ENCODE data around the gene HOXB9.

The HOXB9 gene

GRCh38 chr17:48613862-48614694 lies 12.1 kb downstream of the HOXB9 start:
- peak; percentile 53 for DNase-seq
- in situ Hi-C loops (cut with HindIII; ENCODE audit: low pct_ligation_motif_present, low pct_unique_long_range_greater_than_20kb, low sequenced_read_pairs) = no loop called here

GRCh38 chr17:48612854-48613691 lies 13.1 kb downstream of the HOXB9 start:
- in situ Hi-C loops (cut with HindIII; ENCODE audit: low pct_ligation_motif_present, low pct_unique_long_range_greater_than_20kb, low sequenced_read_pairs) = no loop called here
- peak; percentile 72 for DNase-seq

GRCh38 chr17:48612456-48612853 lies 13.7 kb downstream of the HOXB9 start:
- in situ Hi-C loops (cut with HindIII; ENCODE audit: low pct_ligation_motif_present, low pct_unique_long_range_greater_than_20kb, low sequenced_read_pairs) = no loop called here
- peak; percentile 48 for DNase-seq

- peak; percentile 83 for DNase-seq
- in situ Hi-C loops (cut with HindIII; ENCODE audit: low pct_ligation_motif_present, low pct_unique_long_range_greater_than_20kb, low sequenced_read_pairs) = no loop called here
Measured at GRCh38 chr17:48611681-48612455, 14.3 kb downstream of the HOXB9 start.

GRCh38 chr17:48611213-48611612 lies 14.9 kb downstream of the HOXB9 start:
- in situ Hi-C loops (cut with HindIII; ENCODE audit: low pct_ligation_motif_present, low pct_unique_long_range_greater_than_20kb, low sequenced_read_pairs) = no loop called here

GRCh38 chr17:48610282-48611211 lies 15.6 kb downstream of the HOXB9 start, which contains the start of gene HOXB7:
TSS of gene HOXB7 (minus strand) at chr17:48611017. CDS start at chr17:48610918, 99 bp downstream.
- in situ Hi-C loops (cut with HindIII; ENCODE audit: low pct_ligation_motif_present, low pct_unique_long_range_greater_than_20kb, low sequenced_read_pairs) = no loop called here
- peak; percentile 80 for DNase-seq

More at GRCh38 chr17:48611213-48611612, 14.9 kb downstream of the HOXB9 start:
- DNase-seq = peak; percentile 59

GRCh38 chr17:48609759-48610281 lies 16.3 kb downstream of the HOXB9 start:
- in situ Hi-C loops (cut with HindIII; ENCODE audit: low pct_ligation_motif_present, low pct_unique_long_range_greater_than_20kb, low sequenced_read_pairs) = no loop called here

GRCh38 chr17:48609033-48609432 lies 17.1 kb downstream of the HOXB9 start:
- in situ Hi-C loops (cut with HindIII; ENCODE audit: low pct_ligation_motif_present, low pct_unique_long_range_greater_than_20kb, low sequenced_read_pairs) = no loop called here
- DNase-seq = no peak

More at GRCh38 chr17:48609759-48610281, 16.3 kb downstream of the HOXB9 start:
- no peak for DNase-seq

GRCh38 chr17:48608494-48608834 lies 17.7 kb downstream of the HOXB9 start:
- DNase-seq = no peak
- in situ Hi-C loops (cut with HindIII; ENCODE audit: low pct_ligation_motif_present, low pct_unique_long_range_greater_than_20kb, low sequenced_read_pairs) = no loop called here

GRCh38 chr17:48606892-48607614 lies 19.1 kb downstream of the HOXB9 start:
- no peak for DNase-seq
- in situ Hi-C loops (cut with HindIII; ENCODE audit: low pct_ligation_motif_present, low pct_unique_long_range_greater_than_20kb, low sequenced_read_pairs) = no loop called here

GRCh38 chr17:48605991-48606891 lies 19.9 kb downstream of the HOXB9 start:
- in situ Hi-C loops (cut with HindIII; ENCODE audit: low pct_ligation_motif_present, low pct_unique_long_range_greater_than_20kb, low sequenced_read_pairs) = no loop called here
- no peak for DNase-seq

- in situ Hi-C loops (cut with HindIII; ENCODE audit: low pct_ligation_motif_present, low pct_unique_long_range_greater_than_20kb, low sequenced_read_pairs) = no loop called here
- peak; percentile 17 for DNase-seq
Measured at GRCh38 chr17:48605409-48605919, 20.7 kb downstream of the HOXB9 start.

- in situ Hi-C loops (cut with HindIII; ENCODE audit: low pct_ligation_motif_present, low pct_unique_long_range_greater_than_20kb, low sequenced_read_pairs) = no loop called here
- DNase-seq = peak; percentile 76
Measured at GRCh38 chr17:48604770-48605329, 21.3 kb downstream of the HOXB9 start, which contains the start of gene HOXB6. TSS of gene HOXB6 (minus strand) at chr17:48604986. CDS start at chr17:48598150, 6,836 bp downstream.

- DNase-seq = peak; percentile 86
- in situ Hi-C loops (cut with HindIII; ENCODE audit: low pct_ligation_motif_present, low pct_unique_long_range_greater_than_20kb, low sequenced_read_pairs) = no loop called here
Measured at GRCh38 chr17:48603959-48604769, 22.0 kb downstream of the HOXB9 start.

Data from ACHN (cell line).